ENCODE measurements around the gene GABRP.
"Not testable (repeated sequence)": the region's sequence is repeated elsewhere in the genome, so short reads cannot be mapped to it uniquely, and the experiment has no call there.

The GABRP gene, protein sequence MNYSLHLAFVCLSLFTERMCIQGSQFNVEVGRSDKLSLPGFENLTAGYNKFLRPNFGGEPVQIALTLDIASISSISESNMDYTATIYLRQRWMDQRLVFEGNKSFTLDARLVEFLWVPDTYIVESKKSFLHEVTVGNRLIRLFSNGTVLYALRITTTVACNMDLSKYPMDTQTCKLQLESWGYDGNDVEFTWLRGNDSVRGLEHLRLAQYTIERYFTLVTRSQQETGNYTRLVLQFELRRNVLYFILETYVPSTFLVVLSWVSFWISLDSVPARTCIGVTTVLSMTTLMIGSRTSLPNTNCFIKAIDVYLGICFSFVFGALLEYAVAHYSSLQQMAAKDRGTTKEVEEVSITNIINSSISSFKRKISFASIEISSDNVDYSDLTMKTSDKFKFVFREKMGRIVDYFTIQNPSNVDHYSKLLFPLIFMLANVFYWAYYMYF

GRCh38 chr5:170783498-170784247 lies at the start of gene GABRP:
Gene GABRP, plus strand, starts transcription at chr5:170783725. Its CDS starts 4,891 bp downstream, at chr5:170788616.
- DNase-seq, result no peak

DNA sequence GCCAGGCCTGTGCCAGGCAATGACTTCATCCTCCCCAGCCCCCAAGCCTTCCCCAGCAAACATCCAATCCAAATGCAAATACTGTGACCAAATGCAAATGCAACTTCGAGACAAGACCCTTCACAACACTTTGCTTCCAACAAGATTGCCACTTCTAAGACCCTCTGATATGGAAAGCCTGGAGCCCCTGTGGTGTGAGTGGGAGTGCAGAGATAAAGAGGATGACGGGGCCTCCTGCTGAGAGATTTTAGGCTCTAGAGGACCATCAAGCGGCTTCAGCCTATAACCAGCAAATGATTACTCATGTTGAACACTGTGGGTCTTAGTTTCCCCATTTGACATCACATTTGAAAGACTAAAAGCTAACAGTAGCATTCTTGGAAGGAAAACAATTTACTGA lies 46.6 kb upstream of the GABRP start:
- DNase-seq, result no peak

- no peak for DNase-seq
These were observed 45.9 kb upstream of the GABRP start for GRCh38 chr5:170737591-170737990.

GRCh38 chr5:170738840-170739239 lies 44.7 kb upstream of the GABRP start:
- no peak for DNase-seq

DNA sequence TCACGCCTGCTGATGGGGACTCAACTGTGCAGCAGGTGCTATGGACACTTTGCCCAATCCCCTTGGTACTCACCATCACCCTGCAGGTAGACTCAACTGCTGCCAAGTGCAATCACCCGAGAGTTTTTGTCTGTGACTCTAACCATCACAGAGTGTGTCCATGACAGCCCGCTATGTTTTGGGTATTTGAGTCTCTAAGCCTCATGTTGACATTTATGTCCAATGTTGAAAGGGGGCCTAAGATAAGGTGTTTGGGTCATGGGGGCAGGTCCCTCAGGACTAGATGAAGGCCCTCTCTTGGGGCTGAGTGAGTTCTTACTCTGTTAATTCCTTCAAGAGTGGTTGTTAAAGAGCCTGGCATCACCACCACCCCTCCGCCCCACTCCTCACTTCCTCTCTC lies 44.1 kb upstream of the GABRP start:
- no peak for DNase-seq

GRCh38 chr5:170740551-170741205 lies 42.8 kb upstream of the GABRP start:
- no peak for DNase-seq

GRCh38 chr5:170741801-170742200 lies 41.7 kb upstream of the GABRP start:
- DNase-seq, result no peak

DNA sequence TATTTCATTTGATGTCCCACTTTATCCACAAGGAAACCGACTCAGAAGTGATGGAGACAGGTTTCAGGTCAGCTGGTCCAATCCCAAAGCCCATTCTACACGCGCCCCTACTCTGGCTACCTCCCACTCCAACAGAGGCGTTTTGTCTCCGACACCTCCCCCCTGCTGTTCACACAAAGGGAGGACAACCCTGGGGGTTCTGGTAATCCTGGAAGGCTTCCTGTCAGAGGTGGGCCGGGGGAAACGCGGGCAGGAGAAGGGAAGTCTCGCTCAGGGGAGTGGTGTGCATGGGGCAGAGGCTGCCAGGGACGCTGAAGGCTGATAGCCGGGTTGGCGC lies 39.7 kb upstream of the GABRP start:
- no peak for DNase-seq

GRCh38 chr5:170745481-170746071 lies 37.9 kb upstream of the GABRP start:
- no peak for DNase-seq

DNA sequence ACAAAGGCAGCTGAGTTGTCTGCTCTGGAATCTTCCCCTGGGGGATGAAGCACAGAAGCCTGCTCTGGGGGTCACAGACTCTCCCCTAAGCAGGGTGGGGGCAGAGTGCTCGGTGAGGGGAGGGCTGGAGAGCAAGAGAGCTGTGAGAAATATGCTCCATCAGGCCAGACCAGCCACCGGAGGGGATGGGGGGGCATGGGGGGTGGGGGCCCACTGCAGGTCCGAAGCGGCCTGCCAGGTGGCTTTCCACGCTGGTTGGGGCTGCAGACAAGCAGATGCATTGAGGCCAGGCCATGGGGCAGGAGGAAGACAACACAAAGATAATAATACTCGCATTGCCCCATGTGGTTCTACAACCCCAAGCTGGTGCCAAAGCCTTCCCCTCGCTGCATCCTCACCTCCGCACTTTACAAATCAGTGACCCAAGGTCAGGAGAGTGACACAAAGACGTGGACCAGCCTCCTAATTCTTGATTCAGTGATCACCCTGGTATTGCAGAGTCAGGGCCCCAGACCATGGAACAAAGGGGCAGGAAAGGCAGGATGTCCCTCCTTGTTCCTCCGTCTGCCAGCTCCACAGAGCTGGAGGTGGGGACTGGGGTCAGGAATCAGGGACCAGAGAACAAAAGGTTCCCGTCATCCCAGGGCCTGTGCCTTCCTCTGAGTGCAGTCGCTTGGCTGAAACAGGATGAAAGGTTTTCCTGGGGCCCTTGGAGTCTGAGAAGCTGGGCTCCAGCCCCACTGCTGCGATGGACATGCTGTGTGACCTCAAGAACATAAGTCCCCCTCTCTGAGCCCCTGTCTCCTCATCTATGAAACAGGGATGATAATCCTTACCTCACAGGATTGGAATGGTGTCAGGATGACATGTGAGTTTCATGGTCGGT lies 37.2 kb upstream of the GABRP start:
- DNase-seq, result no peak

- no peak for DNase-seq
These were observed 36.6 kb upstream of the GABRP start for GRCh38 chr5:170746961-170747340.

DNA sequence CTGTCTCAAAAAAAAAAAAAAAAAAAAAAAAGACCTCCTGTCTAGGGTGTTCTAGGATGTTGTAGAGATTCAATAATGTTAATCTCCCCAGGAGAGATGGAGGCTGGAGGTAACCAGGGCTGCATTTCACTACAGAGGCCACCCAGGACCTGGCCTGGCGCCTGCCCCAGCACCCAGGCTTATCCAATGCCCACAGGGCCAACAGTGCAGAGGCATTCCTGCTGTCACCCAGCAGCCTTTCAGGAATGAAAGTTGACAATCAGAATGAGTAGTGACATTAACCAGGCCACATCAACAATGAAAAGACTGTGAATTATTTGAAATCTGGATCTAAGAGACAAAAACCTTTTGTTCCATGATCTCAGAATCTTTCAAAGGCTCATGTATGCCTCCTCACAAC lies 36.2 kb upstream of the GABRP start:
- DNase-seq, result no peak

DNA sequence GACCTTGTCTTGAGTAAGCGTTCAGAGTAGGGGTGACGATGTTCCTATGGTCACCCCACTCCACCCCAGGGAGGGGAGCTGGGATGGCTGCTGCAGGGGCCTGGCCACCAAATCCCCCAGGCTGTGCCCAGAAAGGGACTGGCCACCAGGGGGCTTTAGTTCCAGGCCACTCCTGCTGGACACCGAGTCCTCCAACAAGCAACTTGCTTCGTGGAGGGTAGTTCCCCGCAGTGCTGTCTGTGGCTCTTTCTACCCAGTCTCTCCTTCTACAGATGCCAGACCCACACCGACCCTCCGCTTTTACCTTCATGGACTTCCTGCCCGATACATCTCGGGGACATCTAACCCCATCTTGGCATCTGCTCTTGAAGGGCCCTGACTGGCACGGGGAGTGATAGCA lies 35.7 kb upstream of the GABRP start:
- DNase-seq, result no peak

- DNase-seq, result no peak
These were observed 34.5 kb upstream of the GABRP start for GRCh38 chr5:170748951-170749471.

DNA sequence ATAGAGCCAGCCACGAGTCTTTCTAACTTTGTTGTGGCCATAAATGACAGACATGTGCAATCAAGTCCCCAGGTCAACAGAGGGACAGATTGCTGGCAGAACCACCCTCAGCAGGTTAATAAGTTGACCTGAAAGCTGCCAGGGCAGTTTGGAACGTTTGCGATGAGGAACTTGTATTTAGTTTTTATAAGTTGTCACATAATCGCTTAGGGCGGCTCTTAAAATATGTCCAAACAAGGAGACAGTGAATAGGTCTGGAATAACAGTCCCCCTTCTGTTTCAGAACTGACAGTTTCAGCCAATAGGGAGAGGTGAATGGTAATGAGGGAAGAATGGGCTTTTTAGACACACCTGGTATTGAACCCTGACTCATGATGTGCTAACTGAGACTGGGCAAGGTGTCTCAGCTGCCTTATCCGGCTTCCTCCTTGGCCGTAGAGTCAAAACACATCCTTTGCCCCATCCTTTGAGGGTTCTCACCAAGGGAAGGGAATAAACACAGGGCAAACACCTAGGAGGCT lies 33.6 kb upstream of the GABRP start:
- no peak for DNase-seq

DNA sequence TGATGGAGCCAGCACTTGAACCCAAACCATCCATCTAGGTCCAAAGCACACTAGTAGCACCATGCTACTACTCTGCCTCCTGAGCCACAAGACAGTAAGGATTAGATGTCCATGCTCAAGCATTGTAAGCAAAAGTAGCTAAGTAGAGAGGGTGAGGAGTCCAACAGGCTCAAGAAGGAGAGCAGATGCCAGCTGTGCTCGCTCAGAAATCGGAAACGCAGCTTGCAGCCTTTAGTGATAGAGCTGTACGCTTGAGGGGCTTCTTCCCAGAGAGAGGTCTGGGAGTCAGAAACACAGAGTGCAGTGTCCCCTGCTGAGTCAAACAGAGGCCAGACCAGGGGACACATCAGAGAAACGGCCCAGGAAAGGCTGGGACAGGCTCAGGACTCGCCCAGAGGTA lies 32.7 kb upstream of the GABRP start:
- no peak for DNase-seq

DNA sequence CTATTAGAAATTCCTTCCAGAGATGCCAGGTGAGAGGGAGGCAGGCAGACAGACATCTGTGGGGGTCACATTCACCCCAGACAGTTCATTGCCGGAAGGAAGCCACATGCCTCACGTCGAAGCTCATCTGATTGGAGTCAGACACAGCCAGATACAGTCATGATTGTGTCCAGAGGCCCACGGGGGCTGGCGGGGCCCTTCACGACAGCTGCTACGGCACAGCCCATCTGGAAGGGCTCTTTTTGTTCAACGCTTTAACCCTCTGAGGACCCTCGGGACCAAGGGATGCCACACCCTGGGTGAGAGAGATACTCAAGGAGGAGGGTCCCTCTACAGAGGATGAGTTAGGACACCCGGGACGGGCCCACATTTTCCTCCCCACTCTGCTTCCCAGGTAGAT lies 31.9 kb upstream of the GABRP start:
- no peak for DNase-seq

DNA sequence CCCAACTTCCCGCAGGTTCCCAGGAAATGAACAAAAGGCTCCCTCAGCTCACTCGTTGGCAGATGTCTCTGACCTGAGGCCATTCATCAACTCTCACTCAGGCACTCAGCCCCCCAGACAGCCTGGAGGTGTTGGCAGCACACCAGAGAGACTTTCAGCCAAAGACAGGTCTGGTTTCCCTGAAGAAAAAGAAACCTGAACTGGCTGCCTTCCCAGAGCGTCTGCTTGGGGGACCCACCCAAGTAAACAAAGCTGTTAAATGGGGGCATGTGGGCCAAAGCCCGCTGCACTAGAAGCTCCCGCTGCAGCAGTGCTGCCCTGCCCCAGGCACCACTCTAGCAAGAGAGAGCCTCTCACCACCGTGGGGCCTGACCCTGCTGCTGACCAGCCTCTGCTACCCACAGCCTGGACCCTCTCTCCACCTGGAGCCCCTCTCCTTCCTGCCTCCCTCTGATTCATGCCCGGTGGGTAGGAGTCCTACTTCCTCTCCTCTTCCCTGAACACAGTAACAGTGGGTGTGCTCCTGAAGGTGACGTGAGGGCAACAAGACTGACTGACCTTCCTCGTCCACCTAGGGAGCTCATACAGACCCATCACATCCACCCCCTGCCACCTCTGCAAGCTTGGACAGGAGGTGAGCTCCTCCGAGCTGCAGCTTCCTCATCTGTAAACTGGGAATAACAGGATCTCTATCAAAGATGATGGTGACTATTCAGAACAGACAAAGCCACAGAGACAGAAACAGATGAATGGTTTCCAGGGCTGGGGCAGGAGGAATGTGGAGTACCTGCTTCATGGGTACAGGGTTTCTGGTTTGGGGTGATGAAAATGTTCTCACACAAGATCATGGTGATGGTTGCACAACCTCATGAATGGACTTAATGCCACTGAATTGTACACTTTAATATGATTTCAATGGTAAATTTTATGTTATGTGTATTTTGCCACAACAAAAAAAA lies 31.0 kb upstream of the GABRP start:
- DNase-seq, result no peak

- no peak for DNase-seq
These were observed 30.2 kb upstream of the GABRP start for GRCh38 chr5:170753311-170753710.

- DNase-seq, result not testable (repeated sequence)
These were observed 29.0 kb upstream of the GABRP start for GRCh38 chr5:170754508-170754907.
